CD4-positive, alpha-beta memory T cell (primary cell): ENCODE data around the gene PLCG2. TPM values are rescaled to one million over a fixed set of nuclear protein-coding genes. Genes with fewer than 3 reads are reported as not detected.
"Not testable (repeated sequence)": the region's sequence is repeated elsewhere in the genome, so short reads cannot be mapped to it uniquely, and the experiment has no call there.

ENCODE experiments used
- CTCF ChIA-PET: fragments of 350-600 bp; sonication (Branson Sonifier 250); formaldehyde crosslinking; loops from one replicate; lab custom pipeline; 2021; ENCODE audit warnings: inconsistent platforms; ENCODE audit not compliant: partially characterized antibody; lab: Charles Lee
- POLR2A ChIA-PET: fragments of 350-600 bp; sonication (Branson Sonifier 250); formaldehyde crosslinking; loops from one replicate; lab custom pipeline; 2021; ENCODE audit not compliant: partially characterized antibody; lab: Charles Lee
- DNase-seq, 5 donors: peaks; one replicate each; pipeline versions ENCODE4 v3.0.0 to v3.0.0-alpha.2; 2020 to 2022; ENCODE audit warnings: mixed read lengths in 1 of 5
- H3K27ac ChIP-seq: one replicate; pipeline ENCODE4 v1.7.0; 2013; ENCODE audit warnings: low read depth, low read length
- H3K27me3 ChIP-seq: 2 replicates; pipeline ENCODE4 v1.7.0; 2013; ENCODE audit warnings: mild to moderate bottlenecking, low read length, moderate library complexity; ENCODE audit not compliant: insufficient read depth
- H3K36me3 ChIP-seq: 2 replicates; pipeline ENCODE4 v1.7.0; 2013; ENCODE audit warnings: mild to moderate bottlenecking, low read length, moderate library complexity; ENCODE audit not compliant: insufficient read depth
- H3K4me1 ChIP-seq: 2 replicates; pipeline ENCODE4 v1.7.0; 2013; ENCODE audit warnings: mild to moderate bottlenecking, low read length, moderate library complexity; ENCODE audit not compliant: insufficient read depth
- H3K4me3 ChIP-seq, 2 donors: one replicate each; pipeline ENCODE4 v1.7.0; 2013; ENCODE audit warnings: low read length in 2 of 2, mild to moderate bottlenecking in 1 of 2
- H3K9me3 ChIP-seq, 2 donors: one replicate each; pipeline ENCODE4 v1.7.0; 2013; ENCODE audit warnings: low read length in 2 of 2, control low read depth in 1 of 2; ENCODE audit not compliant: control insufficient read depth in 1 of 2
- H3K27ac Mint-ChIP-seq, 7 donors: one replicate each; pipeline ENCODE4 v1.8.0; 2020 to 2021; ENCODE audit warnings: mixed read lengths in 7 of 7, mild to moderate bottlenecking in 6 of 7, inconsistent platforms in 3 of 7, moderate library complexity in 3 of 7
- H3K27me3 Mint-ChIP-seq, 2 donors: one replicate each; pipeline ENCODE4 v1.8.0; 2020 to 2021; ENCODE audit warnings: mixed read lengths in 2 of 2
- H3K36me3 Mint-ChIP-seq, 2 donors: one replicate each; pipeline ENCODE4 v1.8.0; 2020 to 2021; ENCODE audit warnings: mixed read lengths in 2 of 2, inconsistent platforms in 1 of 2, mild to moderate bottlenecking in 1 of 2
- H3K4me1 Mint-ChIP-seq, 4 donors: one replicate each; pipeline ENCODE4 v1.8.0; 2020 to 2021; ENCODE audit warnings: mixed read lengths in 4 of 4, mild to moderate bottlenecking in 1 of 4
- H3K4me3 Mint-ChIP-seq, 8 donors: one replicate each; pipeline ENCODE4 v1.8.0; 2020 to 2021; ENCODE audit warnings: mixed read lengths in 8 of 8, mild to moderate bottlenecking in 7 of 8, moderate library complexity in 6 of 8, inconsistent platforms in 3 of 8
- H3K9me3 Mint-ChIP-seq, 8 donors: one replicate each; pipeline ENCODE4 v1.8.0; 2020 to 2021; ENCODE audit warnings: mixed read lengths in 8 of 8, mild to moderate bottlenecking in 5 of 8, inconsistent platforms in 3 of 8, moderate library complexity in 1 of 8
- intact Hi-C: fragments of 100-400 bp; cut with micrococcal nuclease; formaldehyde crosslinking; loops from one replicate; pipeline ENCODE4 v1.15.1; 2023
- polyA plus RNA-seq, 2 donors: library from polyadenylated mRNA; unstranded; fragments of 300-500 nt; fragmentation: Illumina TruSeq; gene quantifications; one replicate each; pipeline ENCODE4 v1.2.3, GENCODE V29; 2021
- total RNA-seq, 2 experiments: library from RNA; stranded (reverse); gene quantifications; one replicate each; pipeline ENCODE4 v1.2.3, GENCODE V29; 2021

Gene PLCG2
- total and polyA plus RNA-seq, 4 experiments from 2014 or later: 0.63 to 2.4 (median 2.1) TPM

- ChIA-PET POLR2A (no interaction called here), CTCF (interaction anchor here (1.4 kb wide), 1 partner anchor 10 kb away, joined by 3 read pairs; no protein-coding TSS in a partner anchor)
- H3K27ac ChIP-seq: no peak overlapping the region
- no peak overlapping the region for H3K4me3 ChIP-seq
- peak overlapping the region in 1 of 8 donors; percentile 7 for H3K4me3 Mint-ChIP-seq
- no peaks in the 10 kb centered on the region for H3K9me3 ChIP-seq
- H3K27me3 ChIP-seq: no peaks in the 10 kb centered on the region
- no peak for DNase-seq
- no peaks in the 10 kb centered on the region for H3K4me1 ChIP-seq
- H3K36me3 Mint-ChIP-seq: no peaks in the 10 kb centered on the region
- H3K27me3 Mint-ChIP-seq: no peaks in the 10 kb centered on the region
- H3K9me3 Mint-ChIP-seq: no peaks in the 10 kb centered on the region
- peak overlapping the region in 4 of 7 donors; percentile 45 to 80 (median 69) for H3K27ac Mint-ChIP-seq
- peaks cover 3 to 11% (median 5%) of the 10 kb centered on the region in 4 donors for H3K4me1 Mint-ChIP-seq
- H3K36me3 ChIP-seq: no peaks in the 10 kb centered on the region
- intact Hi-C loops: no loop called here
These were observed 19.4 kb downstream of the PLCG2 start for GRCh38 chr16:81798311-81799137.

DNA sequence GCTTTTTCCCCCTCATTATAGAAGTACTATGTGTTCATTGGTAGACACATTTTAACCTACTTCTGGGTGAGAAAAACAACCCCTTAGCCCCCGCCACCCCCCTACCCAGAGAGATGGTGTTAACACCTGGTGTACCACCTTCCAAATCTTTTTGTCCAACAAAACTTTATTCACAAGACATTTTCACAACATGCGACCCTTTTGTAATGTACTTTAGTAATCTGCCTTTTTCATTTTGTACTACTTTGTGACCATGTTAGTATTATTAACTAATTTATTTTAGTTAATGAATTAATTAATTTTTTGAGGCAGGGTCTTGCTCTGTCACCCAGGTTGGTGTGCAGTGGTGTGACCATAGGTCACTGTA lies 20.0 kb downstream of the PLCG2 start:
- Mint-ChIP-seq H3K27ac (peak overlapping the region in 1 of 7 donors; percentile 45), H3K4me1 (peaks cover 3 to 11% (median 5%) of the 10 kb centered on the region in 4 donors), H3K4me3 (no peak overlapping the region), H3K27me3 (no peaks in the 10 kb centered on the region), H3K9me3 (no peaks in the 10 kb centered on the region), H3K36me3 (no peaks in the 10 kb centered on the region)
- no peak overlapping the region for H3K4me3 ChIP-seq
- no peak for DNase-seq
- no peaks in the 10 kb centered on the region for H3K9me3 ChIP-seq
- no peak overlapping the region for H3K27ac ChIP-seq
- no peaks in the 10 kb centered on the region for H3K36me3 ChIP-seq
- POLR2A ChIA-PET: no interaction called here
- CTCF ChIA-PET: interaction anchor here (1.4 kb wide), 1 partner anchor 11 kb away, joined by 3 read pairs; no protein-coding TSS in a partner anchor
- intact Hi-C loops: no loop called here
- H3K27me3 ChIP-seq: no peaks in the 10 kb centered on the region
- no peaks in the 10 kb centered on the region for H3K4me1 ChIP-seq

GRCh38 chr16:81801724-81802123 lies 22.6 kb downstream of the PLCG2 start:
- H3K9me3 ChIP-seq, H3K4me1 ChIP-seq, H3K4me3 ChIP-seq, H3K27ac ChIP-seq, CTCF ChIA-PET, DNase-seq, H3K27ac Mint-ChIP-seq, intact Hi-C loops, H3K27me3 ChIP-seq, H3K36me3 Mint-ChIP-seq, H3K36me3 ChIP-seq, H3K4me3 Mint-ChIP-seq, POLR2A ChIA-PET, H3K27me3 Mint-ChIP-seq, H3K9me3 Mint-ChIP-seq: not testable (repeated sequence)
- peaks cover 3 to 11% (median 5%) of the 10 kb centered on the region in 4 donors for H3K4me1 Mint-ChIP-seq

- H3K4me3 Mint-ChIP-seq: no peak overlapping the region
- Histone ChIP-seq H3K27me3 (no peaks in the 10 kb centered on the region), H3K36me3 (no peaks in the 10 kb centered on the region), H3K27ac (no peak overlapping the region), H3K4me1 (no peaks in the 10 kb centered on the region), H3K4me3 (no peak overlapping the region), H3K9me3 (no peaks in the 10 kb centered on the region)
- ChIA-PET CTCF (no interaction called here), POLR2A (no interaction called here)
- no peaks in the 10 kb centered on the region for H3K27me3 Mint-ChIP-seq
- no peaks in the 10 kb centered on the region for H3K9me3 Mint-ChIP-seq
- peaks cover 2 to 7% (median 3%) of the 10 kb centered on the region in 4 donors for H3K4me1 Mint-ChIP-seq
- no peak for DNase-seq
- no peak overlapping the region for H3K27ac Mint-ChIP-seq
- intact Hi-C loops: no loop called here
- H3K36me3 Mint-ChIP-seq: no peaks in the 10 kb centered on the region
These were observed 24.2 kb downstream of the PLCG2 start for GRCh38 chr16:81803332-81803731.

DNA sequence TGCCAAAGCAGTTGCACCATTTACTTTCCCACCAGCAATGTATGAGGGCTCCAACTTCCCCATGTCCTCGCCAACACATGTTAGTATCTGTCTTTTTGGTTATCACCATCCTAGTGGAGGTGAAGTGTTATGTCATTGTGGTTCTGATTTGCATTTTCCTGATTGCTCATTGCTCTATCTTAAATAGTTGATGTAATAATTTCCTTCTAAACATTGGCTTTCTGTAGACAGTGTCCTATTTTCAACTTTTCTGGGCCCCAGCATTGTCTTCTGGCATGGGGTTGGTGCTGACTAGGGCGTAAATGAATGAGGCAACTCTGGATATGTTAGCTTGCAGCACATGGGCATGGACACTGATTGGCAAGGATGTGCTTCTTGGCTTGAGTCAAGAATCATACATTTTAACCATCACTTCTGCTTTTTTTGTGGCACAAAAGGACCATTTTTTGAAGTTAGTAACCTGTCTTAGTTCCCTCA lies 25.1 kb downstream of the PLCG2 start:
- POLR2A ChIA-PET: no interaction called here
- no peak overlapping the region for H3K27ac ChIP-seq
- Mint-ChIP-seq H3K27me3 (no peaks in the 10 kb centered on the region), H3K9me3 (no peaks in the 10 kb centered on the region), H3K36me3 (no peaks in the 10 kb centered on the region), H3K4me1 (no peaks in the 10 kb centered on the region), H3K4me3 (no peak overlapping the region), H3K27ac (no peak overlapping the region)
- H3K36me3 ChIP-seq: no peaks in the 10 kb centered on the region
- H3K9me3 ChIP-seq: no peaks in the 10 kb centered on the region
- H3K4me3 ChIP-seq: no peak overlapping the region
- intact Hi-C loops: no loop called here
- DNase-seq: no peak
- no peaks in the 10 kb centered on the region for H3K4me1 ChIP-seq
- CTCF ChIA-PET: no interaction called here
- no peaks in the 10 kb centered on the region for H3K27me3 ChIP-seq

DNA sequence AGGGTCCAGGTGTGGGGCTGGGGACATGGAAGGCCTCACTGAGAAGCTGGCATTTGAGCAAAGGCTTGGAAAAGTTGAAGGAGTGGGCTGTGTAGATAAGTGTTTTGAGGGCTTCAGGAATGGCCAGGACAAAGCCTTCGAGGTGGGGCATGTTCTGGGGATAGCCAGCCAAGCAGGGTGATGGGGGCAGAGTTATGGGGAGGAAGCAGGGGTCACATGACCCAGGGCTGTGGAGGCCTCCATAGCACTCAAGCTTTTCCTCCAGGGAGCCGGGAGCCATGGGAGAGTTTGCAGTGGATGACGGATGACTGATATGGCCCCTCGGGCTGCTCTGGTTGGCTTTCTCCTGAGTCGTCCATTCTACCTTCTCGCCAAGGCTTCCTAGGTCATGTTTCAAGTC lies 27.6 kb downstream of the PLCG2 start:
- no peak overlapping the region for H3K4me3 Mint-ChIP-seq
- Histone ChIP-seq H3K9me3 (no peaks in the 10 kb centered on the region), H3K27ac (no peak overlapping the region), H3K36me3 (no peaks in the 10 kb centered on the region), H3K4me3 (no peak overlapping the region), H3K4me1 (no peaks in the 10 kb centered on the region), H3K27me3 (no peaks in the 10 kb centered on the region)
- intact Hi-C loops: no loop called here
- CTCF ChIA-PET: no interaction called here
- no peaks in the 10 kb centered on the region for H3K4me1 Mint-ChIP-seq
- no peaks in the 10 kb centered on the region for H3K9me3 Mint-ChIP-seq
- no peak for DNase-seq
- peaks cover 0 to 1% of the 10 kb centered on the region in 2 donors for H3K27me3 Mint-ChIP-seq
- H3K36me3 Mint-ChIP-seq: no peaks in the 10 kb centered on the region
- POLR2A ChIA-PET: no interaction called here
- H3K27ac Mint-ChIP-seq: no peak overlapping the region

DNA sequence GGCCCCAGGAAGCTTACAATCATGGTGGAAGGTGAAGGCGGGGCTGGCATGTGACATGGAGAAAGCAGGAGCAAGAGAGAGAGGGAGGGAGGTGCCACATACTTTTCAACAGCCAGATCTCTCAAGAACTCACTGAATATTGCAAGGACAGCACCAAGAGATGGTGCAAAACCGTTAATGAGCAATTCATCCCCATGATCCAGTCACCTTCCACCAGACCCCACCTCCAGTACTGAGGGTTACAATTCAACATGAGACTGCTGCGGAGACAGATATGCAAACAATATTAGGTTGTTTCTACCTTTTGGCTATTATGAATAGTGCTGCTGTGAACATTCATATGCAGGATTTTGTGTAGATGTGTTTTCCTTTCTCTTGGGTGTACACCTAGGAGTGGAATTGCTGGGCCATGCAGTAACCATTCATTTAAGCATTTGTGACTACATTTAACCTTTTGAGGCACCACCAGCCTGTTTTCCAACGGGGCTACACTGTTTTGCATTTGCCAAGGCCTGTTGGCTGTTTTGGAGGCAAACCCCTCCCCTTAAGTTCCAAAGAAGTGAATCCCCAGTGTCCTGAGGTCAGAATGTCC lies 28.8 kb downstream of the PLCG2 start:
- Mint-ChIP-seq H3K36me3 (no peaks in the 10 kb centered on the region), H3K27me3 (peaks cover 0 to 1% of the 10 kb centered on the region in 2 donors), H3K4me1 (no peaks in the 10 kb centered on the region), H3K4me3 (no peak overlapping the region), H3K27ac (no peak overlapping the region), H3K9me3 (peaks cover 0 to 4% (median 0%) of the 10 kb centered on the region in 8 donors)
- Histone ChIP-seq H3K9me3 (no peaks in the 10 kb centered on the region), H3K4me3 (no peak overlapping the region), H3K4me1 (no peaks in the 10 kb centered on the region), H3K36me3 (no peaks in the 10 kb centered on the region), H3K27ac (no peak overlapping the region), H3K27me3 (no peaks in the 10 kb centered on the region)
- DNase-seq: no peak
- POLR2A ChIA-PET: no interaction called here
- intact Hi-C loops: no loop called here
- CTCF ChIA-PET: no interaction called here
